COR-L47 (cell line): ENCODE data around the gene MUSK.
"Not testable (repeated sequence)": the region's sequence is repeated elsewhere in the genome, so short reads cannot be mapped to it uniquely, and the experiment has no call there.

Experiments used
- DNase-seq: peaks from one replicate; lab custom pipeline; 2025; lab: John Stamatoyannopoulos, UW

MUSK gene

DNA sequence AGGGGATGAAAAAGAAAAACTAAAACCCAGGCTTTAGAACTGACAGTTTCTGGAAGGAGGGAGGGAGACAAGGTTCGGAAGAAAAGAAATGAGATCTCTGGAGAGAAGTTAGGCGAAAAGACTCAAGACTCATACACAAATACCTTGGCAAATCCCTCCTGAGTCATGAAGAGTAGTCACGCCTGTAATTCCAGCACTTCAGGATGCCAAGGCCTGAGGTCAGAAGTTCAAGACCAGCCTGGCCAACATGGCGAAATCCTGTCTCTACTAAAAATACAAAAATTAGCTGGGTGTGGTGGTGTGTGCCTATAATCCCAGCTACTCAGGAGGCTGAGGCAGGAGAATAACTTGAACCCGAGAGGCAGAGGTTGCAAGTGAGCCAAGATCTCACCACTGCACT, 27.3 kb downstream of the MUSK start:
- DNase-seq = not testable (repeated sequence)

DNA sequence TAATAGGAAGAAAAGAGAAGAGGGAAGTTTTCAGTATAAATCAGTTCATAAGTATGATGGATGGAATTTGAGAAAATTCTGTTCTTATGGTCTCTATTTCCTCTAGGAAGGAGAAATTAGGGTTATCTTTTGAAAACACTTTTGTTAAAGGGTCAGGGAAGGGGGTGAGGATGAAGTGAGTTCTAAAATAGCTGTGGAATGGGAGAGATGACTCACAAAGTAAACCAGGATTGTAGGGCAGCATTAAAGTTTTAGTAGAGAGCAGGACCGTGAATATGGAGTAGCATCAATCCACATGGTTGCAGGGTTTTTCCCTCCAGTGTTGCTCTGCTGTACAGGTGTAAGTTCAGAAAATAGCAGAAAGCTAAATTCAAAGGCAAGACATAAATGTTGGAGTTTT, 32.4 kb downstream of the MUSK start:
- no peak for DNase-seq

DNA sequence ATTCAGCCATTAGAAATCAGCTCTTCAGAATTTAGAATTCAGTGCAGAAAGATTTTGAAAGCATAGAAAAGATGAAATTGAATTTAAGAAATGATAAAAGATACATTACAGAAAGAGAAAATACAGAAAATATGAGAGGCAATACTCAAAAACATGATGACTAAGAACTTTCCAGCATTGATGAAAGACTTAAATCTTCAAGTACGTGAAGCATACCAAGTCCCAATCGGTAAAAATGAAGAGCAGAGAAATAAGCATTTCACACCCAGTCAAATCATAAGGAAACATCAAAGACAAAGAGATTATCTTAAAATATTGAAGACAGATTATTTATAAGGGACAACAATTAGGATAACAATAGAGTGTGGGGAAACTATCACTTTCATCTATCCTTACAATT, 35.1 kb downstream of the MUSK start:
- no peak for DNase-seq

DNA sequence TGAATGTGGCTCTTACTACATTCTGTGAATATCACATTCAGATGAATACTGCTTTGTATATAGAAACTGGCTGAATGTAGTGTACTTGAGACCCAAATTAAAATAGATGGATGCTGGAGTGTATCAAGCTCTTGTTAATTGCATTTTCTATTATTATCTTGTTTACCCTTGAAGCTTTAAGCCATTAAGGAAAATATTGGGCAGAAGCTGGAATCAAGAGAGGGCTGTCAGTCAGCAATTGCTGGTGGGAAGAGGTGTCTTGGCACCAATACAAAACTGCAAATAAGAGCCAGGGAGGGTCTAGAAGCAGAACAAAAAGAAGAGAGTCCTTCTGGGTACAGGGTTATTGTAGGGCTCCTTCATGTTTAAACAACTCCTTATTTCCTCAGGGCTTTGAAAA, 38.8 kb downstream of the MUSK start:
- no peak for DNase-seq

DNA sequence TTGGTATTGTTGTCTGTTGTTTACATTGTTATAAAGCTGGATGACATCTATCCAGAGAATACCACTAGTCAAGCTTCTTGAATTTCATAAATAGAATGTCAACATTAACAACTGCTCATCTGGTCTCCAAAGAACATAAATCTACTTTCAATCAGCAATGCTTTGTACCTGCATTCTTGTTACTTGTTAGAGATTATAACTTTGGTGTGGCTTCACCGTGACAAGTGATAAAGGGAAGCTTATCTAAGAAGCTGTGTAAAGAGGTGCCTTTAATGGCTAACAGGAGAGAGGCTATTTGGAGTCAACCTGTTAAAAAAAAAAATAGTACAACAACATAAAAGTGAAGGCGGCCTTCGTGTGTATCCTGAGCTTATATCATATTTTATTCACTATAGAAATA, 41.8 kb downstream of the MUSK start:
- DNase-seq = no peak

DNA sequence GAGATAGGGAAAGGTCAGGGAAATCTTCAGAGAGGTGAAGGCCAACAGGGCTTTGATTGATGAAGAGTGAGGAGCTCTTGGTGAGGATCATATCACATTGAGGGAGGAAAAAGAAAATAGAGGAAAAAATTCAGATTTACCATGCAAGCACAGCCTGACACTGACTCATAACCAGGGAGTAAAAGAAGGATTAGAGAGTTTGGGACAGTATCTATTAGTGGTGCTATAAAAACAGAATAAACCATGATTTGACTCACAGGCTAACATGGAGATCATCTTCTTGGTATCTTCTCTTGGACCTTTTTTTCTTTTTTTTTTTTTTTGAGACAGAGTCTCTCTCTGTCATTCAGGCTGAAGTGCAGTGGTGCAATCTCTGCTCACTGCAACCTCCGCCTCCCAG, 44.4 kb downstream of the MUSK start:
- no peak for DNase-seq

DNA sequence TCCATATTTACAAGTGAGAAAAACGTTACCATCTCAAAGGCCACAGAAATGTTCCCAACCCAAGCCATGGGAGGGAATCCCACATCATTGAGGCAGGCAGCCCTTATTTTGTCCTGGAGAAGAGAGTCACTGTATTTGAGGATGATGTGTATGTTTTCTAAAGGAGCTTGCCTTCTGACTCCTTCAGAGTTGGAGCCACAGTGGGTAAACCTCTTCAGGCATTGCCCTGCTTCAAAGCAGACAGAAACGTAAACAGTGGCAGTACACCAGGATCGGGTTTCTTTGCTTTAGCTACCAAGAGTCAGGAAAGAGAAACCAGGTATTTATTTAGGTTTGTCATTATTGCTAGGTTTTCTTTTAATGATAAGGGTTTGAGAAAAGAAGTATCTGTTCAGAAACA, 45.7 kb downstream of the MUSK start:
- no peak for DNase-seq

DNA sequence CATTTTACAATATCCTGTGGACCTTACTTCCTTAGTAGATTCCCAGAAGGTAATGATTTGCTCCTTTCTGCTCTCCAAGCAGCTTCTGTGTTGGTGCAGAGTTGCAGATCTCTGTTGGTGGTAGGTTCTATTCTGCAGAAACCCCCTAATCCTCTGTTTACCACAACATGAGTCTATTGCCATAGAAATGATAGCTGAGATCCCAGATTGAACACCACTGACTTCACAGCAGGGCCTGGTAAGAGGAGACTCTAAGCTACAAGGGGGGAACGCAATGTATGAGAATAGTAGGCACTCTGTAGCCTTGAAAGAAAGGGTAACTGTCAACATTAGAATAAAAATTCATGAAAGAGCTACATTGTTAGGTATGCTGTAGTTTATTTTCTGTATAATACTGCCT, 59.5 kb downstream of the MUSK start:
- no peak for DNase-seq

DNA sequence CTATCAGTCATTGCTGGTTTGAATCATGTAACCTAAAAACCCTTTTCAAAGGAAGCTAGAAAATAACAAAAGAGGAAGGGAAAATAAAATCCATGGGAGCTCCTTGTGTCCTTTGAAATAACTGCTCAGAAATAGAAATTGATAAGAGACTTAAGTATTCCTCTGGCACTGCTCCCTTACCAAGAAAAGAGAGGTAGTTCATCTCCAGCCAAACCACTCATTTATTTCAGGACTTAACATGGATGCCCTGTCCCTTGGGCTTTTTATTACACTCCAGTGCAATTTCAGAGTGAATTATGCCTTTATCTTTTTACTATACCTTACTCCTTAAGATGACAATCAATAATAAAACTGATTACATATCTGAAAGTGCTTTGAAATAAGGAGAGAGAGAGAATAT, 61.0 kb downstream of the MUSK start:
- DNase-seq = no peak

DNA sequence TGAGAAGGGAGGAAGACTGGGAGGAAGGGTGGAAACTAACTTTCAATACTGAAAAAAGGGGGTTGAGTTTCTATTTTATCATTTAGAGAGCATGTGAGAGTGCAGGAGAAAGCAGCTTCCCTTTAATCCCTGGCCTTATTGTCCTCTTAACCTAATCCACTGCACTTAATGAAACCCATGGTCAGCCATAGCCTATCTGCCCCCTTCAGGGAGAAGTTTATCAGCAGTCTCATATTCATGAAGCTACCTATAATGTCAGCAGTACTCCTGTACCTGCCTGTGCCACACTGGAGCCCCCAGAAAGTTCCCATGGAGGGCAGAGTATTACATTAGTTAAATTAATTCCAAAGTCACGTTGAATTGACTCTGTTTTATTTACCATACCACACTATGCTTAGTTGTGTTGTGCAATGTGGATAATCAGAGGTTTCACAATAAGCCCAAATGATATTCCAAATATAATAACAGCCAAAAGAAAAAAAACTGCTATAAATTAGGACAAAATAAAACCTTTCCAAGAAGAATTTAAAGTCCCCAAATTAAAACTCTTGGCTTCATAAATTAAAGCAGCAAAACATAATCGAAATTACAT, 62.9 kb downstream of the MUSK start:
- DNase-seq = no peak

DNA sequence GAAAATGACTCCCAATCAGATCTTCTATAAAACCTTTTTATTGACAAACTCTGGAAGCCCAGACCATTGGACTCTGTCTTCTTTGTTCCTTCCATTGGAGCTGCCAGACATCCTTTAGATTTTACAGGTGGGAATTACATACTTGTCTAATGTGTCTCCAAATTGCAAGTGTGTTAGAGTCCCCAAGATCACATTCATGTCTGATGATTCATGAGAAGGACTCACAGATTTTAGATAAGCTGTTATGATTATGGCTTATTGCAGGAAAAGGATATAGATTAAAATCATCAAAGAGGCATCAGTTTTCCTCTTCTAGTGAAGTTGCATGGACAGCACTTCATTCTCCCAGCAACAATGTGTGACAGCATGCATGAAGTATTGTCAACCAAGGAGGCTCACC, 70.4 kb downstream of the MUSK start:
- DNase-seq = no peak

DNA sequence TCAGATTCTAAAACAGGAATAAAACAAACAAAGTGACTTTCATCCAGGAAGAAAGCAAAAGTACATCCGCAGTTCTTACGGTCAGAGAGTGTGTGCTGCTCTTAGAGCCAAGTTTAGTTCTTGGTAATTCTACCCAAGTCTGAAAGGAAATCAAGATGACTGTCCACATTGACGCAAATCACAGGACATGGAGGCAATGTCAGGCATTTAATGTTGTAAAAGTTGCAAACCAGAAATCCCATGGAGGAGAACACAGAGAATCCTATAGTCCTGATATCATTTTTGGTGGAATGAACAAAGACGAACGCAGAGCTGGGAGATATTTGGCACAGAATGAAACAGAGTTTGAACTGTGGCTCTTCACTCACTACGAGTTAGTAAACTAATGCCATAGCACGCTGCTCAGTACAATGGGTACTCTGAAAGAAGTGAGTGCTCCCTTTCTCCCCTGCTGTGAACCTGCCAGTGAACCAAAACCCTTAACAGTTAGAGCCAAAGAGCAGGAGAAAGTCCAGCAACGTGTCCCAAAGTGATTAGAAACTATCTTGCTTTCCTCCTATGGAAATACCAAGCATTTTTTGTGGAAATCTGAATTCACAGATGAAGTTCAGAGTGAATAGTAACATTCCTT, 74.3 kb downstream of the MUSK start:
- DNase-seq = no peak

DNA sequence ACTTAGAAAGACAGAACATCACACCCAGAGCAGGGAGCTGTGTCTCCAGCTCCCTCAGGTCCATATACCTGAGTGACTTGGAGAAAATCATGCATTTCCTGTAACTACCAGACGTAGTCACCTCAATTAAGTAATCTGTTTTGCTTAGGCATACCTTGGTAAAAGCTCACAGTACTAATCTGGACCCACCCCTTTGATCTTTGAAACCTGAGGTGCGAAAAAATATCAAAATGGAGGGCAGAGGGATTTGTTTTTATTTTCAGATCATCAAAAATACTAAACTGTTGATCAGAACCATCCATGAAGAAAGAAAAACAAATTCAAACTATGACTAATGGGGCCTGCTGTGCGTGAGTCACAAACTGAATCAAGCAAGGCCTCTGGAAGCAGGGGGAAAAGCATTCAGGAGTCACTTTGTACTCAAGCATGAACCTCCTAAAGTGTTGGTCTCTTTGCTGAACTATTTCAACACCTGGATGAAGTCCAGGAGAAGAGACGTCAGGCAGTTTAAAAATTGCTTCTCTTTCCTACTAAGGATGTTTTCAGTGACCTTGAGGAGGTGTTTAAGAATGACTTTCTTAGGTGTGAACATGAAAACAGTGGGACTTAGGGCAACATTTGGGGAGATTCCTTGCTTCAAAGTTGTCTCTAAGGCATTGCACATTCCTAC, 76.3 kb downstream of the MUSK start:
- no peak for DNase-seq

DNA sequence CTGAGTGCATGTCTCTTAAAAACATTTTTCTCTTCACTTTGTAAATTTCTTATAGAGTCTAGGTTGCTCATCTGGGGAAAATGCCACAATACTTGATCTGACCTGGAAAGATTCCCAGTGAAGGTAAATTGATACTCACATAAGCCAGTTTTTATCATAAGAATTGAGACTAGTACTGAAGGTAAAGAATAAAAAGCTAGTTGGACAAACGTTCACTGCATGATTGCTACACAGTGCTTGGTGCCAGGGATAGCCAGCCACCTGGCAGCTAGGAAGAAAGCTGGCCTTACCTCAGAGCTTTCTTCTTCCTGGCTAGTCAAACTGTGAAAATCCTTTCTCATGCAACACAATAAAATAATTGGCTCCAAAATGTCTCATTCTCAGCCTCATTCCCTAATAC, 77.1 kb downstream of the MUSK start:
- no peak for DNase-seq

DNA sequence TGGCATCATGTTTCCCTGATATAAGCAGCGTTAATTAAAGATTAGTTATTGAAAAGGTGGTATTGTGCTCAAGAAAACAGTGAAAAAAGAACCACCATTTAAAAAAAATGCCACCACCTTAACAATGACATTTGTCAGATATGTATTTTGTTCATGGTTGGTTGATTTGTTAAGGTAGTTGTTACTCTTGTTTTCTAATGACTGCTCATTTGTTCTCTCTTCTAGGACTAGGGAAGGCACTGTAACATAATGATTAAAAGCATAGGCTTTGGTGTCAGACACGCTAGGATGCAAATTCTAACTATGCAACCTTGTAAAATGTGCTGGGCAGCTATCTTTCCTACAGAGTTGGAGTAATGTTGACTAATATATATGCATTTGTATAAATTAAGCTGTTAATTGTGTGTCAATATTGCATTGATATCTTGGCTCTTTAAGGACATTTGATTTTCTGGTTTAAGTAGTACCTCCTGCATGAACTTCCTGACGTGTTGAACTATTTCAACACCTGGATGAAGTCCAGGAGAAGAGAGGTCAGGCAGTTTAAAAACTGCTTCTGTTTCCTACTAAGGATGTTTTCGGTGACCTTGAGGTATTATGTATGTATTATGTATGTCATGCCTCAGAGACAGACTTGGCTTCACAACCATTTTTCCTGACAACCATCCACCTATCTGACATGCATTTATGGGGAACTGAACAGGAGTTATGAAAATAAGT, 77.8 kb downstream of the MUSK start:
- no peak for DNase-seq

DNA sequence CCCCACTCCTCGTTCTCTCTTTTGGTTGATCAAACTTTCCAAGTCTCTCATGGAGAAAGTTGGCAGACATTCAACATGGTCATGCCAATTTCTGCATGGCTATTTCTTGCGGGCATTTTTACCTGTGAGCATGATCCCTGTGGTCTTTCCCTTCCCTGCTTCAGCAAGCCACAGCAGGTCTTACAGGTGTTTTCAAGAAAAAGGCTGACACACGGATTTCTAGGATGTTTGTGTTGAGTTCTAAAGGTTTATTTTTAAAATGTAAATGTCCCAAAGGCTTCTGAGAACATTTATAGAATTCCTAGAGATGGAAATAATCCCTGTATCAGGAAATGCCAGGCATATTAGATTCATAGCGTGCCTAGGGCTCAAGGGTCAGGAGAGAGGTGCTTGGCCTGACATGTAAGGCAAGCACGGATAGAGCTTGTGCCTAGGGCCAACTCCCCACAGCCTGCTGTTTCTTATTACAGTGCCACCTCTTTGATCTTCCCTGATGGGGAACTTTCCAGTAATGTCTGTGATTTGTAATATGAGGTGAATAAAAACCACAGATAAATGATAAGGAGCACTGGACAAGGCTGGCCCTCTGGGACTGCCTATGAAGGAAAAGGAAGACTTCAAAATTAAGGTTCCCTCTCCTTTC, 79.8 kb downstream of the MUSK start:
- DNase-seq = no peak

DNA sequence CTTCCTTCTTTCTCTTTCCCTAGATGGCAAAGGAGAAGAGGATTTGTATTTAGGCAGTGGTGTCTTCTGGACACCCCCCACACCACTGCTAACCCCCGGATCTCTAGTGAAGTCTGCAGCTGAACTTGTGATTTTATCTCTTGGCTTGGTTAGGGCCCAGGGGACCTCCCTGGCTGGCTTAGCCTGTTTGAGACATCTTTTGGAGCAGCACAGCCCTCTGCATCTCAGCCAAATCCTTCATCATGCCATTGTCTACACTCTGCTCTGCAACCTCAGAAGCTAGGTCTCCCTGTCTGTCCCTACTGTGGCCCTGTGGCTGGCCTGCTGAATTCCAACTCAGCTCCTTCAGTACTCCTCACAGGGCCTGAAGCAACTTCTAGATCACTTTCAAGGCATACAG, 81.7 kb downstream of the MUSK start:
- DNase-seq = no peak

DNA sequence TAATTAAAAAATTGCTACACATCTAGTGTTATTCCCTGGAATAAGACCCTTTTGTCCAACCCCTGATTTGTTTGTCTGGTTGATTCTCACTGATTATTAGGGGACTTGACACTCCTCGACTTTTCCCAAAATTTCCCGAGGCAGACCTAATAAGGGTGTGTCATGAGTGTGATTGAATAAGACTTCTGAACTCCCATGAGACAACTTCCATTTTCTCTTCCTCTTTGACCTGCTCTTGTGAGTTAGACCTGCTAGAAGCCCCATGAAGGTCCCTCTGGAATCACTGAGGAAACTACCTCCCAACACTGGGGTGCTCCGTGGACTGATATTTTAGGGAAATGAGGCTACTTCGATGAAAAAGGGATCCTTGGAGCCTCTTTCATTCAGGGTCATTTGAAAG, 83.4 kb downstream of the MUSK start:
- DNase-seq = no peak

DNA sequence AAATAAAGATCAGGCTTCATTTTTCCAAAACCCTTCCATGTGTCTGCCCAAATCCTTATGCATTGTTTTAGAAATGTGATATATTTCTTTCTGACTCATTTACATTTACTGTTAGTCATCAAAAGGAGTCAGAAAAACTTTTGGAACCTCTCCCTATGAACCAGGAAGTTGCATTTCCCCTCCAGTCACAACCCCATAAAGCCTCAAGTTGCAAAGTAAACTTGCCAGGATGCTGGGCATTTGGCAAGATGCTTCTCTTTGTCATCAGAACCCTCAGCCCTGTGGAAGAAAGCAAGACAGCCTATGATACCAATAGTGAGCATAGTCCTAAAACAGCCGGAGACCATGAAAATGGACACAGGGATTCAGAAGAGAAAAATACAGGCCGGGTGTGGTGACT, 84.2 kb downstream of the MUSK start:
- DNase-seq = no peak

DNA sequence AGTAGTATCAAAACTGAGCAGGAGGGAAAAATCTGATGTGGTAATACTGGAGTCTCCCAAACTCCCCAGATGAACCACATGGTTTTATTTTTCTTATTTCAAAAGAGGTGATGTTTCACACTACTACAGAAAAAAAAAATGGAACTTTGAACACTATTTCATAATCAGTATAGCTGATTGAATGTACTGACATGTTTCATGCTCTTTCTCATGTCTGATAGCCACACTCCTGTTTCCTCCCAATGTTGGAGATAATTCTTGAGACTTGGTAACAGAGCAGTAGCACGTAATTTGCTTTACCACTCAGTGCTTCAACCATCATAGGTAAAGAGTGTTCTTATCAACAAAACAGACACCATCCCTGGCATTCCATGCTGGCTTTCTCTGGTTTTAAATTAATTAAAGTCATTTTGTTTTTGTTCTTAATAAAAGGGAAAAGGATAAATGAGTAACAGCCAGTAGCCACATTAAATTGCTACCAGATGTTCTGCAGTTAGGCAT, 85.2 kb downstream of the MUSK start:
- DNase-seq = no peak

DNA sequence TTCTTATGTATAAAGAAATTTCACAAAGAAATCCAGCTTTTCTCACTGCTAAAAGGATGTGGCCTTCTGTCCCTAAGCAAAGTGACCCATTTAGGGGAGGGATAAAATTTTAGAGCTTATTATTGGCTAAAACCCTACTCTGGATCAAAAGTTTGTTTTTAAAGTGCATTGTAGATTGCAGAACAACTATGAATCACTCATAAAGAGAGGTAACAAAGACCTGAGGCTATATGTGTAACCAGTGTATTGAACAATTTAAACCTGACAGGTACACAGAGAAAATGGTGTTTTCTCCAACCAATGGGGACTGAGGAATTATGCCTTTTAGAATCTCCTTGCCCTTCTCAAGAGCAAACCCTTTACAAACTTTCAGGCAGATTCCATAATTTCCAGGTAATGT, 86.6 kb downstream of the MUSK start:
- DNase-seq = no peak

DNA sequence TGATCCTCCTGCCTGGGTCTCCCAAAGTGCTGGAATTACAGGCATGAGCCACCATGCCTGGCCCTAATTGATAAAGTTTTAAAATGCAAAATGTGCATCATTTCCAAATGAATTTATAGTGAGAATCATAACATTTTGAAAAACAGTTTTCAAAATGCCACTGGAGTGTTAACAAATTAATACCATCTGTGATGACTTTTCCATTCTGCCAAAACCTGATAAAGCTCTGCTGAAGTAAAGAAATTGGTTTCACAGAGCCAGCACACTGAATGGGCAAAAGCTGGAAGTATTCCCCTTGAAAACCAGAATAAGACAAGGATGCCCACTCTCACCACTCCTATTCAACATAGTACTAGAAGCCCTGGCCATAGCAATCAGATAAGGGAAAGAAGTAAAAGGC, 89.6 kb downstream of the MUSK start:
- DNase-seq = no peak

DNA sequence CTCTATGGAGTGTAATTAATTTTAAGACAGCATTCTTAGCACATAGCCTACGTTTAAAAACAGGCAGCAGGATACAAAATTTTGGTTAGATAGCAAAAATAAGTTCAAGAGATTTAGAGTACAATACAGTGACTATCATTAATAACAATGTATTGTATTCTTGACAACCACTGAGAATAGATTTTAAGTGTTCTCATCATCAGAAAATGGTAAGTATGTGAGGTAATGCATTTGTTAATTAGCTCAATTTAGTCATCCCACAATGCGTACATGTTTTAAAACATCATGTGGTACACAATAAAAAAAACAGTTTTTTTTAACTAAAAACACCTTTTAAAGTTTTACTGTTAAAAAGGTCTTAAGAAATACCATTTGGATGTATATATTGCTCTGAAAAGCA, 94.2 kb downstream of the MUSK start:
- DNase-seq = no peak
